Left ventricle myocardium inferior (tissue), 1 donor: Measurements from ENCODE around the gene AGAP1. TPM values are rescaled to one million over a fixed set of nuclear protein-coding genes. Genes with fewer than 3 reads are reported as not detected.

Experiments
- DNase-seq: peaks from one replicate; pipeline ENCODE4 v3.0.0-alpha.2; 2020
- H3K27ac ChIP-seq: fragments of 200-600 bp; replicated peaks from 2 replicates; pipeline ENCODE4 v1.8.0; 2021
- H3K27me3 ChIP-seq: fragments of 200-600 bp; 2 replicates; pipeline ENCODE4 v1.8.0; 2021; ENCODE audit warnings: low read depth
- H3K36me3 ChIP-seq: fragments of 200-600 bp; 2 replicates; pipeline ENCODE4 v1.8.0; 2021
- H3K4me1 ChIP-seq: fragments of 200-600 bp; 2 replicates; pipeline ENCODE4 v1.8.0; 2021
- H3K4me3 ChIP-seq: fragments of 200-600 bp; 2 replicates; pipeline ENCODE4 v1.8.0; 2021; ENCODE audit warnings: mild to moderate bottlenecking, moderate library complexity
- H3K9me3 ChIP-seq: fragments of 200-600 bp; replicated peaks from 2 replicates; pipeline ENCODE4 v1.8.0; 2021
- intact Hi-C: fragments of 100-400 bp; cut with micrococcal nuclease; formaldehyde crosslinking; loops from one replicate; pipeline ENCODE4 v1.11.0; 2022
- total RNA-seq: library from RNA; stranded (reverse); fragmentation: NEBNext Ultra II Directional; extraction: Animal tissue kit (Norgen Biotek cat#: 25700); gene quantifications from one replicate; pipeline ENCODE4 v1.2.1, GENCODE V29; 2021
- TF ChIP-seq, protein P1 (sequence below): fragments of 200-600 bp; IDR thresholded peaks from 2 replicates; pipeline ENCODE4 v1.8.0; 2021; ENCODE audit warnings: antibody characterized with exemption, mild to moderate bottlenecking, borderline replicate concordance
- donor health status: DM: no; HTN: yes; CAD: no; lungs with severe emphysema.

Gene AGAP1
- total RNA-seq, 1 donor from 2014 or later, result 18.1 TPM

DNA sequence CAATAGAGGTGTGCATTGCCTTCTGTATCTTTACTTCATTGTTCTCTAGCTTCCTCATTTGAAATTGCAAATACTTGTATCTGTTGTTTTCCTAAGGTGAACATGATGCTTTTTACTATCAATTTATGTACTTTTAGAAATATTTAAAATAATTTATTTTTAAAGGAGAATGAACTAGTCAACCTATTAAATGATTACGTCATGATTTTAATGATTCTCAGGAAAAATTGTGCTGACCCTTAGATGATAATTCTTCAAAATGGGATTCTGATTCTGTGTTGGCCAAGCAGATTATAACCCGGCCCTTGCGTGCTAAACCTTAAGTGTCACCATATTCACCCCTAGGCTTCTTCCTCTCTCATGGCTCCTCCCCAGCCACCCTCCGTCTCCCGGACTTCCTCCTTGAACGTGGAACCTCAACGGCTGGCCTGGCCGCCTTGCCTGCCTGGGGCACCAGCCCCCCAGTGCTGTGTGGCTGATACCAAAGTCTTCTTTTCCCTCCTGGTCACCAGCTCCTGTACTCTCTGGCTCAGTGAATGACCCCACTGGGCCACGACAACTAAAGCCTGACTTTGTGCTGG is 382.3 kb downstream of the AGAP1 start:
- no peaks in the 10 kb centered on the region for H3K36me3 ChIP-seq
- no peak overlapping the region for H3K4me3 ChIP-seq
- TF ChIP-seq, protein P1, sequence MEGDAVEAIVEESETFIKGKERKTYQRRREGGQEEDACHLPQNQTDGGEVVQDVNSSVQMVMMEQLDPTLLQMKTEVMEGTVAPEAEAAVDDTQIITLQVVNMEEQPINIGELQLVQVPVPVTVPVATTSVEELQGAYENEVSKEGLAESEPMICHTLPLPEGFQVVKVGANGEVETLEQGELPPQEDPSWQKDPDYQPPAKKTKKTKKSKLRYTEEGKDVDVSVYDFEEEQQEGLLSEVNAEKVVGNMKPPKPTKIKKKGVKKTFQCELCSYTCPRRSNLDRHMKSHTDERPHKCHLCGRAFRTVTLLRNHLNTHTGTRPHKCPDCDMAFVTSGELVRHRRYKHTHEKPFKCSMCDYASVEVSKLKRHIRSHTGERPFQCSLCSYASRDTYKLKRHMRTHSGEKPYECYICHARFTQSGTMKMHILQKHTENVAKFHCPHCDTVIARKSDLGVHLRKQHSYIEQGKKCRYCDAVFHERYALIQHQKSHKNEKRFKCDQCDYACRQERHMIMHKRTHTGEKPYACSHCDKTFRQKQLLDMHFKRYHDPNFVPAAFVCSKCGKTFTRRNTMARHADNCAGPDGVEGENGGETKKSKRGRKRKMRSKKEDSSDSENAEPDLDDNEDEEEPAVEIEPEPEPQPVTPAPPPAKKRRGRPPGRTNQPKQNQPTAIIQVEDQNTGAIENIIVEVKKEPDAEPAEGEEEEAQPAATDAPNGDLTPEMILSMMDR, result no peak
- H3K27me3 ChIP-seq, result no peaks in the 10 kb centered on the region
- H3K4me1 ChIP-seq, result no peaks in the 10 kb centered on the region
- no peak overlapping the region for H3K27ac ChIP-seq
- H3K9me3 ChIP-seq, result no peaks in the 10 kb centered on the region
- DNase-seq, result no peak
- intact Hi-C loops, result no loop called here

DNA sequence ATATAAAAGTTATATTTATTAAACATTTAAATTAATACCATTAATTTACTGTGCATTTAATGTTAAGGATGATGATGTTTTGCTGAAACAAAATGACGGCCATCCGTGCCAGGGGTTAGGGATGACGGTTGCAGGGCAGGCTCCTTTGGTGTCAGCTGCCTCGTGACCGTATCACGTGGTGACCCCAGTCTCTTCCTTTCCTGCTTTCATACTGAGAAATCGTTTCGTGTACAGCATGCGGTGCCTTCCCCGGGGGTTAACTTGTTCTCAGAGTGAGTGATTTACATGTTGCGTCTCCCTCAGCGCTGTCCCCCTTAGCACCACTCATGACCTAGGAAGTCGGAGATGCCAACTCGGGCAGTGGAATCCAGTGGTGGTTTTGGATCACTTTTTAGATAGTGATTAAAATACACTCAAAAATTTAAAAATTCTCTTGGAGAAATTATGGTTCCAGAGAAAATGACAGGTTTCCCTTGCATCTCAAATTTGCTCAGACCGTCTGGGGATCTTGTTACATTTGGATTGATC is 383.5 kb downstream of the AGAP1 start:
- no peak overlapping the region for H3K4me3 ChIP-seq
- TF ChIP-seq, protein P1, result no peak
- DNase-seq, result no peak
- intact Hi-C loops, result no loop called here
- no peaks in the 10 kb centered on the region for H3K36me3 ChIP-seq
- no peaks in the 10 kb centered on the region for H3K4me1 ChIP-seq
- H3K27ac ChIP-seq, result no peak overlapping the region
- no peaks in the 10 kb centered on the region for H3K9me3 ChIP-seq
- no peaks in the 10 kb centered on the region for H3K27me3 ChIP-seq

DNA sequence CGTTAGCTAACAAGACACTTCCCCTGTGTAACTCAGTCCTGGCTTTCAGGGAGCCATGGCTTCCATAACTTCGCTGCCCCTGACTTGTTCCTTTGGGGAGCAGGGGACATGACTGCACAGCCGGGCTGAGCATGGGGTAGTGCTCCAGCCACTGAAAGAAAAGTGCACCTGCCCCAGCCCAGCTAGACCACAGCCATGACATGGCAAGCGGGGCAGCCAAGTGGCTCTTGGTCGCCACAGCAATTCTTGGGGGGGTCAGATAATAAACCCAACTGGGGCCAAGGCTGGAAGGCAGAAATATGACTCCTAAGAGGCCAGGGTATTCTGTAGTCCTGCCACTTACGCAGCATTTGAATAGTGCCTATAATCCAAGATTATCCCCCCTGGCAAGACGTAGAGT is 385.3 kb downstream of the AGAP1 start:
- Histone ChIP-seq H3K9me3 (no peaks in the 10 kb centered on the region), H3K4me3 (no peak overlapping the region), H3K4me1 (no peaks in the 10 kb centered on the region), H3K27me3 (no peaks in the 10 kb centered on the region), H3K36me3 (no peaks in the 10 kb centered on the region), H3K27ac (no peak overlapping the region)
- TF ChIP-seq, protein P1, result no peak
- intact Hi-C loops, result no loop called here
- no peak for DNase-seq

DNA sequence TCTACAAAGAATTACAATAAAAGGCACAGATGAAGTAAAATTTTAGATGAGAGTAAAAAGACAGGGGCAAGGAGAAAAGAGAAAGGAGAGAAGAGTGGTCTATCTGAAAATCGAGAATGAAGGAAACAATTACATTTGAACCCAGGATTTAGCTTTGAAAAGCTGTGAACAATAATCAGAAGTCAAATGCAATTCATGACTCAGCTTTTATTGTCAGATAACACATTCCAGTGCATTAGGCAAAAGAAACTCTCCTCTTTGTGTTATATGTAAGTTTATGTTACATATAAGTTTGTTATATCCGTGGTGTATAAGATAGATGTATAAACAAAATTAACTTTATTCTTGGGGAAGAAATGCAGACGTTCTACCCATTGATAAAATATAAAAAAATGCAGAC is 389.8 kb downstream of the AGAP1 start:
- Histone ChIP-seq H3K27me3 (no peaks in the 10 kb centered on the region), H3K27ac (no peak overlapping the region), H3K4me1 (no peaks in the 10 kb centered on the region), H3K36me3 (peaks cover 9% of the 10 kb centered on the region), H3K9me3 (no peaks in the 10 kb centered on the region), H3K4me3 (no peak overlapping the region)
- TF ChIP-seq, protein P1, result no peak
- no peak for DNase-seq
- intact Hi-C loops, result no loop called here

DNA sequence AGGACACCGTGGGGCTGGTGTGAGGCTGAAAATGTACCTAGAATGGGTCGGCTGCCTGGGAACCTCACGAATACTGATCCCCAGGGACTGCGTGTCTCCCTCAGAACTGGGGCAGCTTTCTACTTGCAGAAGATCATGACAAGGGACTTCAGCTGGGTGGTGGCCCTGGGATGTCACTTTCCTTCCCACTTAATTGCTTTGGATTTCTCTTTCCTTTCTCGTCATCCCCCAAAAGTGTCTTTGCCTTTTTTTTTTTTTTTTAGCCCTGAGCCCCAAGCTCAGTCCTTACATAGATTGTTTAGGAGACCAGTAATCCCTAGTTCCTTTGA is 395.4 kb downstream of the AGAP1 start:
- Histone ChIP-seq H3K9me3 (no peaks in the 10 kb centered on the region), H3K27me3 (no peaks in the 10 kb centered on the region), H3K4me1 (no peaks in the 10 kb centered on the region), H3K36me3 (peaks cover 33% of the 10 kb centered on the region), H3K4me3 (no peak overlapping the region), H3K27ac (no peak overlapping the region)
- intact Hi-C loops, result no loop called here
- TF ChIP-seq, protein P1, result no peak
- DNase-seq, result no peak
